Thyroid gland (tissue), 4 donors: Measurements from ENCODE around the gene KASH5.

Experiments
- CTCF ChIP-seq, 6 experiments: fragments of 200-600 bp in 3 of 6; fragments of 450-650 bp in 3 of 6; sonication (generic) in 3 of 6; IDR thresholded peaks; one replicate each; pipeline ENCODE4 v1.5.1; 2016 to 2019; ENCODE audit warnings: antibody characterized with exemption in 6 of 6, mild to moderate bottlenecking in 2 of 6, inconsistent platforms in 1 of 6, moderate library complexity in 1 of 6
- POLR2A ChIP-seq, 2 donors: fragments of 450-650 bp; IDR thresholded peaks; one replicate each; pipeline ENCODE4 v1.6.1; 2017; ENCODE audit warnings: antibody characterized with exemption in 2 of 2, mild to moderate bottlenecking in 2 of 2, moderate library complexity in 1 of 2

GRCh38 chr19:49349567-49349966 lies 38.5 kb upstream of the KASH5 start:
- TF ChIP-seq CTCF (IDR thresholded peaks at IDR 0.05) (no peak), POLR2A (IDR thresholded peaks at IDR 0.05) (no peak)
